ENCODE measurements around the gene WNT11. TPM values are rescaled to one million over a fixed set of nuclear protein-coding genes. Genes with fewer than 3 reads are reported as not detected.

The WNT11 gene
- polyA plus RNA-seq, 1 experiment, result not detected

DNA sequence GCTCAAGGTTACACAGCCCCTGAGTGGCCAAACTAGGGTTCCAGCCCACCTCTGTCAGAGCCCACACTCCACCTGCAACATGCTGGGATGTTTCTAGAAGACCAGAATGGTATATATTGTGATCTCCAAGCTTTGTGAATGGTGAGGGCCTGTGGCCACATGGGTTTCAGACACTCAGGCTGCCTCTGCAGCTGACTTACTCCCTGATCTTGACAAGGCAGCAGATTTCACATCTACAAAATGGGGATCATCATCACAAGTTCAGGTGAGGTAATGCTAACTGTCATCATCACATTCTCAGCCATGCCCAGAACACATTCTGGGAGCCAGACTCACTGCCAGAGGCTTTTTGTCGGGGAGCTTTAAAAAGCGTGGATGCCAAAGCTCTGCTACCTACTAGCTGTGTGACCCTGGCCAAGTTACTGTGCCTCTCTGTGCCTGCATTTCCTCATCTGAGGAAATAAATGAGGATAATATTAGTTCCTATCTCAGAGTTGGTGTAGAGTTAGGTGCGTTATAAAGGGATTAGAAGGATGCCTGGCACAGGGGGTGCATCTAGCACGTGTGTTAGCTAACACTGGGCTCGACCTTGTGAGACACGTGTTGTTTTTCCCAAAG is 24.9 kb upstream of the WNT11 start:
- no peak overlapping the region for H3K27ac ChIP-seq (ENCODE audit: low read depth, low read length)
- peaks cover 15% of the 10 kb centered on the region for H3K27me3 ChIP-seq (ENCODE audit: control insufficient read depth, insufficient read depth, low read length)
- CTCF ChIA-PET, result no interaction called here
- H3K9me3 ChIP-seq (ENCODE audit: control insufficient read depth, insufficient read depth, low read length), result no peaks in the 10 kb centered on the region; the same call in 1 of the 2 replicates
- TF ChIP-seq, protein P1, sequence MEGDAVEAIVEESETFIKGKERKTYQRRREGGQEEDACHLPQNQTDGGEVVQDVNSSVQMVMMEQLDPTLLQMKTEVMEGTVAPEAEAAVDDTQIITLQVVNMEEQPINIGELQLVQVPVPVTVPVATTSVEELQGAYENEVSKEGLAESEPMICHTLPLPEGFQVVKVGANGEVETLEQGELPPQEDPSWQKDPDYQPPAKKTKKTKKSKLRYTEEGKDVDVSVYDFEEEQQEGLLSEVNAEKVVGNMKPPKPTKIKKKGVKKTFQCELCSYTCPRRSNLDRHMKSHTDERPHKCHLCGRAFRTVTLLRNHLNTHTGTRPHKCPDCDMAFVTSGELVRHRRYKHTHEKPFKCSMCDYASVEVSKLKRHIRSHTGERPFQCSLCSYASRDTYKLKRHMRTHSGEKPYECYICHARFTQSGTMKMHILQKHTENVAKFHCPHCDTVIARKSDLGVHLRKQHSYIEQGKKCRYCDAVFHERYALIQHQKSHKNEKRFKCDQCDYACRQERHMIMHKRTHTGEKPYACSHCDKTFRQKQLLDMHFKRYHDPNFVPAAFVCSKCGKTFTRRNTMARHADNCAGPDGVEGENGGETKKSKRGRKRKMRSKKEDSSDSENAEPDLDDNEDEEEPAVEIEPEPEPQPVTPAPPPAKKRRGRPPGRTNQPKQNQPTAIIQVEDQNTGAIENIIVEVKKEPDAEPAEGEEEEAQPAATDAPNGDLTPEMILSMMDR (IDR thresholded peaks at IDR 0.05; ENCODE audit: low read depth, low read length), result no peak
- POLR2A ChIA-PET, result no interaction called here
- no peak overlapping the region for H3K4me3 ChIP-seq (ENCODE audit: low read depth, low read length)
- no peak for DNase-seq (ENCODE audit: low read depth, low spot score)

DNA sequence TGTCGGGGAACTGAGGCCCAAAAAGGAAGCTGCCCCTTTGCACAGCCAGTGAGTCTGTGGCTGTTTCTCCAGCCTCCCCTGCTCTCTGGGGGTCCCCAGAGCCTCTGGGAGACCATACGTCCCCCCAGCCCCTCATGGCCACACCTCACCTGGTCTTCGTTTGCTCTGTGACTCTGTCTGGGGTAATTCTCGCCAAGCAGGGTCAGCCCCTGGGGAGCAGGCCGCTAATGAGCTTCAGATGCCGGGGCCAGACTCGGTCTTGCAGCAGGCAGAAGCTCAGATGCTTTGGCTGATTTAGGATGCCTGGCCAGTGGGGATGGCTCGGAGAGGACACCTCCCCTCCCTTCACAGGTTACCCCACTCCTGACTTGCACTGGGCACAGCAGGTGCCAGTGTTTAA is 24.1 kb upstream of the WNT11 start:
- no peaks in the 10 kb centered on the region; the same call in 1 of the 2 replicates for H3K9me3 ChIP-seq (ENCODE audit: control insufficient read depth, insufficient read depth, low read length)
- CTCF ChIA-PET, result no interaction called here
- H3K4me3 ChIP-seq (ENCODE audit: low read depth, low read length), result no peak overlapping the region
- no peak for DNase-seq (ENCODE audit: low read depth, low spot score)
- no peak overlapping the region for H3K27ac ChIP-seq (ENCODE audit: low read depth, low read length)
- POLR2A ChIA-PET, result no interaction called here
- TF ChIP-seq, protein P1 (IDR thresholded peaks at IDR 0.05; ENCODE audit: low read depth, low read length), result no peak
- H3K27me3 ChIP-seq (ENCODE audit: control insufficient read depth, insufficient read depth, low read length), result peaks cover 15% of the 10 kb centered on the region

DNA sequence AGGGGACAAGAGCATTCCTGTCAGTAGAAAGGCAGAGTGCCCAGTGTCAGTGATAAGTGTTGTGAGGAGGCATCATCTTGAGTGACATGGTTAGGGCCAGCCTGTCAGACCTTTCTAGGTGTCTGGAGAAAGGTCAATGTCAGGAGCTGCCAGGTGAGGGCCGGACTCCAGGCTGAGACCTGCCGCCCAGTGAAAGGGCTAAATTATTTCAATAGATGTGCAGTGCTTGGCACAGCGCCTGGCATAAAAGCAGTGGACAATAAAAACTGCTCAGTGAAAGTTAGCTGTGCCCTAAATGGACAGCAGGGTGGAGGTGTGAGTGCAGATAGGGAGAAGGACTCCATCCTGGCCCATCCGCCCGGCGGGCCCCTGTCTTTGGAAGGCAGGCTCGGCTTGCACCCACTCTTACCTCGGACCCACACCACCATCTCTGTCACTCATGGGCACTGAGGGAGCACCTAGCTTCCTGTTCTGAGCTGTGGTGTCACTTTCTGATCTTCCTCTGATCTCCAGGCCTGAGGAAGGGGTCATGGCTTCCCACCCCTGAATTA is 23.5 kb upstream of the WNT11 start:
- Histone ChIP-seq H3K4me3 (ENCODE audit: low read depth, low read length) (no peak overlapping the region), H3K9me3 (ENCODE audit: control insufficient read depth, insufficient read depth, low read length) (no peaks in the 10 kb centered on the region), H3K27me3 (ENCODE audit: control insufficient read depth, insufficient read depth, low read length) (peaks cover 15% of the 10 kb centered on the region), H3K27ac (ENCODE audit: low read depth, low read length) (no peak overlapping the region)
- CTCF ChIA-PET, result no interaction called here
- no peak for DNase-seq (ENCODE audit: low read depth, low spot score)
- TF ChIP-seq, protein P1 (IDR thresholded peaks at IDR 0.05; ENCODE audit: low read depth, low read length), result no peak
- POLR2A ChIA-PET, result no interaction called here

DNA sequence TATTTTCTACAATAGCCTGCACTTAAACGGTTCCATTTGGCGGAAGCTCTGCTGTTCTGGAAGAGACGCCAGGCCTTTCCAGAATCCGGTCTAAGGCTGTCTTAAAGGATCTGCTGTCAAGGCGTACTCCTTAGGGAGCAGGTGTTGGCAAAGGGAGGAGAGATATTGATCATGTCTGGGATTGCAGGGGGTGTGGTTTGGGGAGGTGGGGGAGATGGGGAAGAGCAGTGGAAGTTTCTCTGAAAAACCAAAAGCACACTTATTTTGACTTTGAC is 22.5 kb upstream of the WNT11 start:
- DNase-seq (ENCODE audit: low read depth, low spot score), result no peak
- no peak overlapping the region for H3K4me3 ChIP-seq (ENCODE audit: low read depth, low read length)
- CTCF ChIA-PET, result interaction anchor here (1.0 kb wide), 1 partner anchor 22 kb away, joined by 3 read pairs; no protein-coding TSS in a partner anchor
- POLR2A ChIA-PET, result no interaction called here
- H3K27me3 ChIP-seq (ENCODE audit: control insufficient read depth, insufficient read depth, low read length), result peaks cover 15% of the 10 kb centered on the region
- H3K9me3 ChIP-seq (ENCODE audit: control insufficient read depth, insufficient read depth, low read length), result no peaks in the 10 kb centered on the region
- H3K27ac ChIP-seq (ENCODE audit: low read depth, low read length), result no peak overlapping the region
- TF ChIP-seq, protein P1 (IDR thresholded peaks at IDR 0.05; ENCODE audit: low read depth, low read length), result no peak

DNA sequence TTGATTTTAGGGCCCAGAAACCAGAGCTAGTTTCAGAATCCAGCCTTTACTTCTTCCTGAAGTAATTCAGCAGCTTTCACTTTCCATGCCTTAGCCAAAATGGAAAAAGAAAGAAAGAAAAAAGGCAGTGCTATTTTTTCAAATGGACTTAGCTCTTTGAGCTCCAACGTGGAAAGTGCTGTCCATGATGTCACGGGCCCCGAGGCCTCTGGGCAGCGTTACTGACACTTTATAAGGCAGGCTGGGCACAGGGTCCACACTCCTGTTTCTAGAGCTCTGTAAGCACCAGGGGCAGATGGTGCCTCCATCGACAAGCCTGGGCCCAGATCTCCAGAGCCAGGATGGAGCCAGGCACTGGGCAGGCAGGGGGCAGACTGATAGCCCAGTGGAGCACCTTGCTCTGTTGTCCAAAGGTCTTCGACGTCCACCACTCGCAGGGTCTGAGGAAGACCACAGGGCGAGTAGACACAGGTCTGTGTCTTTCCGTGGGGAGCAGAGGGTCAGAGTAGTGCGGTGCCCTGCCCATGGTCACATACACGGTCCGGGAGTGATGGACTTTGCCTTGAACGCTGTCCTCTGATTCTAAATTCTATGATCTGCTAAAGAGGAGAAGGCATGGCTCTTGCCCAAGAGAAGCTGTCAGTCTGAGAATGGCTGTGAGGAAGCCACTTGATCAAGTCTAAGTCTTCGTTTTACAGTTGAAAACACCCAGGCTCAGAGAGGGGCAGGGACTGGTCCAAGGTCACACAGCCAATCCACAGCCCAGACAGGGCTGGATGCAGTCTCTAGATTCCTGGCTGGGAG is 22.0 kb upstream of the WNT11 start:
- H3K27ac ChIP-seq (ENCODE audit: low read depth, low read length), result no peak overlapping the region
- ChIA-PET POLR2A (no interaction called here), CTCF (interaction anchor here (1.0 kb wide), 1 partner anchor 21 kb away, joined by 3 read pairs; no protein-coding TSS in a partner anchor)

More for the DNA sequence above, 22.0 kb upstream of the WNT11 start:
- Histone ChIP-seq H3K4me3 (ENCODE audit: low read depth, low read length) (no peak overlapping the region), H3K27me3 (ENCODE audit: control insufficient read depth, insufficient read depth, low read length) (peaks cover 15% of the 10 kb centered on the region), H3K9me3 (ENCODE audit: control insufficient read depth, insufficient read depth, low read length) (no peaks in the 10 kb centered on the region)
- no peak for DNase-seq (ENCODE audit: low read depth, low spot score)
- TF ChIP-seq, protein P1 (IDR thresholded peaks at IDR 0.05; ENCODE audit: low read depth, low read length), result no peak

Measured in AG04450 (cell line).